ENCODE results near the gene ETFA.
"Not testable (repeated sequence)": the region's sequence is repeated elsewhere in the genome, so short reads cannot be mapped to it uniquely, and the experiment has no call there.

ETFA gene

DNA sequence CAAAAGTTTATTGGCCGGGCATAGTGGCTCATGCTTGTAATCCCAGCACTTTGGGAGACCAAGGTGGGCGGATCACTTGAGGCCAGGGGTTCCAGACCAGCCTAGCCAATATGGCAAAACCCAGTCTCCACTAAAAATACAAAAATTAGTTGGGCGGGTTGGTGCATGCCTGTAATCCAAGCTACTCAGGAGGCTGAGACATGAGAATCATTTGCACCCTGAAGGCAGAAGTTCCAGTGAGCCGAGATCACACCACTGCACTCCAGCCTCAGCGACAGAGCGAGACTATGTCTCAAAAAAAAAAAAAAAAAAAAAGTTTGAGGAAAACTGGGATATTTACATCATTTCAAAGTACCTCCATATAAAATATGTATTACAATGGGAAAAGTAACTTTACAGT lies 40.4 kb downstream of the ETFA start:
- no peaks in the 10 kb centered on the region for H3K27me3 ChIP-seq (ENCODE audit: insufficient read depth, low read length)
- no peak overlapping the region for H3K9ac ChIP-seq (ENCODE audit: low read length)
- TF ChIP-seq, protein P1, sequence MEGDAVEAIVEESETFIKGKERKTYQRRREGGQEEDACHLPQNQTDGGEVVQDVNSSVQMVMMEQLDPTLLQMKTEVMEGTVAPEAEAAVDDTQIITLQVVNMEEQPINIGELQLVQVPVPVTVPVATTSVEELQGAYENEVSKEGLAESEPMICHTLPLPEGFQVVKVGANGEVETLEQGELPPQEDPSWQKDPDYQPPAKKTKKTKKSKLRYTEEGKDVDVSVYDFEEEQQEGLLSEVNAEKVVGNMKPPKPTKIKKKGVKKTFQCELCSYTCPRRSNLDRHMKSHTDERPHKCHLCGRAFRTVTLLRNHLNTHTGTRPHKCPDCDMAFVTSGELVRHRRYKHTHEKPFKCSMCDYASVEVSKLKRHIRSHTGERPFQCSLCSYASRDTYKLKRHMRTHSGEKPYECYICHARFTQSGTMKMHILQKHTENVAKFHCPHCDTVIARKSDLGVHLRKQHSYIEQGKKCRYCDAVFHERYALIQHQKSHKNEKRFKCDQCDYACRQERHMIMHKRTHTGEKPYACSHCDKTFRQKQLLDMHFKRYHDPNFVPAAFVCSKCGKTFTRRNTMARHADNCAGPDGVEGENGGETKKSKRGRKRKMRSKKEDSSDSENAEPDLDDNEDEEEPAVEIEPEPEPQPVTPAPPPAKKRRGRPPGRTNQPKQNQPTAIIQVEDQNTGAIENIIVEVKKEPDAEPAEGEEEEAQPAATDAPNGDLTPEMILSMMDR (IDR thresholded peaks at IDR 0.05; ENCODE audit: low read length): no peak
- TF ChIP-seq EZH2 (IDR thresholded peaks at IDR 0.05; ENCODE audit: borderline replicate concordance, low read length): no peak
- H3F3A ChIP-seq (ENCODE audit: insufficient read depth, low read length): no peaks in the 10 kb centered on the region
- H3K79me2 ChIP-seq (ENCODE audit: insufficient read depth, low read length): no peaks in the 10 kb centered on the region
- no peak overlapping the region for H3K4me3 ChIP-seq (ENCODE audit: low read depth, low read length, poor library complexity, severe bottlenecking)
- no peaks in the 10 kb centered on the region for H4K20me1 ChIP-seq (ENCODE audit: insufficient read depth, low read length)
- H2AFZ ChIP-seq (ENCODE audit: low read length): no peak overlapping the region
- H3K4me2 ChIP-seq (ENCODE audit: low read length): no peak overlapping the region
- H3K9me2 ChIP-seq (ENCODE audit: low read depth, low read length): no peaks in the 10 kb centered on the region
- H3K36me3 ChIP-seq (ENCODE audit: insufficient read depth, low read length): peaks cover 92% of the 10 kb centered on the region
- no peaks in the 10 kb centered on the region for H3K4me1 ChIP-seq (ENCODE audit: insufficient read depth, low read length, severe bottlenecking)
- H3K27ac ChIP-seq (ENCODE audit: low read depth, low read length, poor library complexity, severe bottlenecking): no peak overlapping the region
- H3K9me3 ChIP-seq (ENCODE audit: low read length): peaks cover 12% of the 10 kb centered on the region

DNA sequence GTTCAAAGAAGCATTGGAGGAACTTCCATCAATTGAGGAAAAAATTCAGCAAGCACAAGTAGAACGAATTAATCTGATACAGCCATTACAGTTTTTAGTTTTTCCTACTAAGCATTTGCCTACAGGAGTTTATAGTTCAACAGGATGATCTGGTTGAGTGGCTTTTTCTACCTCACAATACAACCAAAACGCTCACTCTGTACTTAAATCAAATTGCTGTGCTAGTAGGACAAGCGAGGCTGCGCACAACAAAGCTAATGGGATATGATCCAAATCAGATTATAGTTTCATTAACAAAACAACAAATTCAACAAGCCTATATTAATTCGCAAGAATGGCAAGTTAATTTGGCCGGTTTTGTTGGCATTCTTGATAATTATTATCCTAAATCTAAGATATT lies 44.2 kb downstream of the ETFA start:
- Histone ChIP-seq H3K36me3 (ENCODE audit: insufficient read depth, low read length) (peaks cover 96% of the 10 kb centered on the region), H2AFZ (ENCODE audit: low read length) (no peak overlapping the region), H3K79me2 (ENCODE audit: insufficient read depth, low read length) (no peaks in the 10 kb centered on the region), H3K4me2 (ENCODE audit: low read length) (no peak overlapping the region), H3K9ac (ENCODE audit: low read length) (no peak overlapping the region), H3K27me3 (ENCODE audit: insufficient read depth, low read length) (no peaks in the 10 kb centered on the region), H3F3A (ENCODE audit: insufficient read depth, low read length) (no peaks in the 10 kb centered on the region), H3K27ac (ENCODE audit: low read depth, low read length, poor library complexity, severe bottlenecking) (no peak overlapping the region), H4K20me1 (ENCODE audit: insufficient read depth, low read length) (no peaks in the 10 kb centered on the region), H3K9me2 (ENCODE audit: low read depth, low read length) (no peaks in the 10 kb centered on the region), H3K4me3 (ENCODE audit: low read depth, low read length, poor library complexity, severe bottlenecking) (no peak overlapping the region), H3K9me3 (ENCODE audit: low read length) (peaks cover 12% of the 10 kb centered on the region), H3K4me1 (ENCODE audit: insufficient read depth, low read length, severe bottlenecking) (no peaks in the 10 kb centered on the region)
- TF ChIP-seq, protein P1 (IDR thresholded peaks at IDR 0.05; ENCODE audit: low read length): no peak
- no peak for TF ChIP-seq EZH2 (IDR thresholded peaks at IDR 0.05; ENCODE audit: borderline replicate concordance, low read length)

DNA sequence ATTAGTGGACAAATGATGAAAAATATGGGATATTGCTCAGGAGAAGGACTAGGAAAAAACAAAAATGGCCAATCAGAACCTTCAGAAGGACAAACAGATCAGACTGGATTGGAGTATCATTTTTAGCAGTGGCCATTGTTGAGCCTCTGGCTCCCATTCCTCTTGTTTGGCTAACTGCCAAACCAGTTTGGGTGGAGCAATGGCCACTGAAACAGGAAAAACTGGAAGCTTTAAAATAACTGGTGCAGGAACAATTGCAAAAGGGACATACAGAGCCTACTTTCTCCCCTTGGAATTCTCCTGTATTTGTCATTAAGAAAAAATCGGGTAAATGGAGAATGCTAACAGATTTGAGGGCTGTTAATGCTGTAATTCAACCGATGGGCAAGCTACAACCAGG lies 45.5 kb downstream of the ETFA start:
- H2AFZ ChIP-seq (ENCODE audit: low read length); H3K27ac ChIP-seq (ENCODE audit: low read depth, low read length, poor library complexity, severe bottlenecking); H3F3A ChIP-seq (ENCODE audit: insufficient read depth, low read length); H3K9me2 ChIP-seq (ENCODE audit: low read depth, low read length); H3K79me2 ChIP-seq (ENCODE audit: insufficient read depth, low read length); H3K27me3 ChIP-seq (ENCODE audit: insufficient read depth, low read length); H3K4me3 ChIP-seq (ENCODE audit: low read depth, low read length, poor library complexity, severe bottlenecking); H4K20me1 ChIP-seq (ENCODE audit: insufficient read depth, low read length); H3K9ac ChIP-seq (ENCODE audit: low read length); H3K4me1 ChIP-seq (ENCODE audit: insufficient read depth, low read length, severe bottlenecking); H3K4me2 ChIP-seq (ENCODE audit: low read length): not testable (repeated sequence)
- peaks cover 96% of the 10 kb centered on the region for H3K36me3 ChIP-seq (ENCODE audit: insufficient read depth, low read length)
- H3K9me3 ChIP-seq (ENCODE audit: low read length): peaks cover 12% of the 10 kb centered on the region

DNA sequence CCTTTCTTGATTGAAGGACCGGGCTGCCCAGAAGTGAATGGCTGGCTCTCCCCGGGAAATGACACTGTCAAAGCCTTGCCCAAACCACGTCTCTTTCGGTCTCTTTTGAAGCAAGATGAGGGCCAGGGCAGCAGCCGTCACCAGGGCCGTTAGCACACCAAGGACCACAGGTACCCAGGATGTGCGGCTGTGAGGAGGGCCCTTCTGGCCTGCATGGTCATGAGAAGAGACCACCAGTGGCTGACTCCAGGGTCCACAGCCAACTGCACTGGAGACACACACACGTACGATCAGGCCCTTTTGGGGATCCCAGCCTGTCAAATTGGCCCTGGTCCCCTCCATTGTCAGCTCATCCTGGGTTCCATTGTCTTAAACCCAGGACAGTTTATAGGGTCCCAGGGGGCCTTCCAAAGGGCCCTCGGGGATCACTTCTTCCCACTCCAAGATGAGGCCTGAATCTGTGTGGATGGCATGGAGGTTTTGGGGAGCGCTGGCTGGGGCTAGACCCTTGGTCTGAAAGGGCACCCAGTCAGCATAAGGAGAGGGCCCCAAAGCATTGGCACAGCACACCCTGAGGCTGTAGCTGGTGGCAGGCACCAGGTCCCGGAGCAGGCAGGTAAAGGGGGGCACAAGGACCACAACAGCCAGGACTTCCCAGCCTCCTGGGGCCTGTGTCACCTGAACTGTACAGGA lies 50.9 kb downstream of the ETFA start:
- Histone ChIP-seq H3F3A (ENCODE audit: insufficient read depth, low read length) (no peaks in the 10 kb centered on the region), H3K9ac (ENCODE audit: low read length) (no peak overlapping the region), H3K79me2 (ENCODE audit: insufficient read depth, low read length) (no peaks in the 10 kb centered on the region), H3K27ac (ENCODE audit: low read depth, low read length, poor library complexity, severe bottlenecking) (no peak overlapping the region), H4K20me1 (ENCODE audit: insufficient read depth, low read length) (no peaks in the 10 kb centered on the region), H3K36me3 (ENCODE audit: insufficient read depth, low read length) (peaks cover 70% of the 10 kb centered on the region), H3K9me2 (ENCODE audit: low read depth, low read length) (no peaks in the 10 kb centered on the region), H3K4me3 (ENCODE audit: low read depth, low read length, poor library complexity, severe bottlenecking) (no peak overlapping the region), H3K9me3 (ENCODE audit: low read length) (no peaks in the 10 kb centered on the region), H3K4me2 (ENCODE audit: low read length) (no peak overlapping the region), H2AFZ (ENCODE audit: low read length) (no peak overlapping the region), H3K4me1 (ENCODE audit: insufficient read depth, low read length, severe bottlenecking) (no peaks in the 10 kb centered on the region), H3K27me3 (ENCODE audit: insufficient read depth, low read length) (no peaks in the 10 kb centered on the region)
- no peak for TF ChIP-seq EZH2 (IDR thresholded peaks at IDR 0.05; ENCODE audit: borderline replicate concordance, low read length)
- TF ChIP-seq, protein P1 (IDR thresholded peaks at IDR 0.05; ENCODE audit: low read length): no peak

Data from OCI-LY1 (cell line).